ENCODE measurements around the gene TMEM37.

Gene TMEM37

GRCh38 chr2:119434664-119435063 lies 3.0 kb downstream of the TMEM37 start:
- peaks cover 6% of the 10 kb centered on the region for H3K36me3 ChIP-seq (ENCODE audit: insufficient read depth, insufficient read length, low read length)
- H3K9me3 ChIP-seq (ENCODE audit: insufficient read depth, low read length): no peaks in the 10 kb centered on the region
- no peak overlapping the region for H3K9ac ChIP-seq (ENCODE audit: insufficient read length, low read depth)
- TF ChIP-seq SUZ12 (IDR thresholded peaks at IDR 0.05; ENCODE audit: extremely low read depth, insufficient read depth, insufficient read length) (no peak), ZNF274 (IDR thresholded peaks at IDR 0.05; ENCODE audit: low read depth, low read length) (no peak), YY1 (IDR thresholded peaks at IDR 0.05; ENCODE audit: insufficient read depth, insufficient read length) (no peak)
- H3K4me1 ChIP-seq (ENCODE audit: insufficient read depth, insufficient read length): peaks cover 20% of the 10 kb centered on the region
- peaks cover 5% of the 10 kb centered on the region for H3K27me3 ChIP-seq (ENCODE audit: insufficient read depth, insufficient read length)
- DNase-seq (ENCODE audit: low read depth, low spot score): no peak
- H3K4me3 ChIP-seq (ENCODE audit: insufficient read length, low read depth): no peak overlapping the region

- Histone ChIP-seq H3K9ac (ENCODE audit: insufficient read length, low read depth) (no peak overlapping the region), H3K4me3 (ENCODE audit: insufficient read length, low read depth) (no peak overlapping the region), H3K9me3 (ENCODE audit: insufficient read depth, low read length) (no peaks in the 10 kb centered on the region), H3K4me1 (ENCODE audit: insufficient read depth, insufficient read length) (peaks cover 20% of the 10 kb centered on the region), H3K27me3 (ENCODE audit: insufficient read depth, insufficient read length) (peaks cover 5% of the 10 kb centered on the region), H3K36me3 (ENCODE audit: insufficient read depth, insufficient read length, low read length) (peaks cover 6% of the 10 kb centered on the region)
- no peak for TF ChIP-seq ZNF274 (IDR thresholded peaks at IDR 0.05; ENCODE audit: low read depth, low read length)
- no peak for TF ChIP-seq YY1 (IDR thresholded peaks at IDR 0.05; ENCODE audit: insufficient read depth, insufficient read length)
- TF ChIP-seq SUZ12 (IDR thresholded peaks at IDR 0.05; ENCODE audit: extremely low read depth, insufficient read depth, insufficient read length): no peak
- DNase-seq (ENCODE audit: low read depth, low spot score): no peak
Measured at GRCh38 chr2:119435081-119435952, 3.7 kb downstream of the TMEM37 start.

DNA sequence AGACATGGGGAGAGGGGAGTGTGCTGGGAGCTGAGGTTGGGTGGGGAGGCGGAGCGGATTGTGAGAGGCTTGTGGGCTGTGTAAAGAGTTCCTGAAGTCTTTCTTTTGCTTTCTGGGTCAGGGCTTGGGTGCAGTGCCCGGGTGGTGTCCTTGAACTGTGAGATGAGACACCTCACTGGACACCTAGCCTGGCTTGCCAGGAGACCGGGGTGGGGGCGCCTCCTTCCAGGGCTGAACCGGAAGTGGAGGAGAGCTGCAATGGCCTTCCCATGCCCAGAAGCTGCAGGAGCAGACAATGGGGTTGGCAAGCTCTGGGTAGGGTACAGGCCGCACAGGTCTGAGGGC lies 4.3 kb downstream of the TMEM37 start:
- Histone ChIP-seq H3K36me3 (ENCODE audit: insufficient read depth, insufficient read length, low read length) (peaks cover 6% of the 10 kb centered on the region), H3K27me3 (ENCODE audit: insufficient read depth, insufficient read length) (peaks cover 5% of the 10 kb centered on the region), H3K9me3 (ENCODE audit: insufficient read depth, low read length) (no peaks in the 10 kb centered on the region), H3K9ac (ENCODE audit: insufficient read length, low read depth) (no peak overlapping the region), H3K4me3 (ENCODE audit: insufficient read length, low read depth) (no peak overlapping the region), H3K4me1 (ENCODE audit: insufficient read depth, insufficient read length) (peaks cover 19% of the 10 kb centered on the region)
- TF ChIP-seq SUZ12 (IDR thresholded peaks at IDR 0.05; ENCODE audit: extremely low read depth, insufficient read depth, insufficient read length) (no peak), YY1 (IDR thresholded peaks at IDR 0.05; ENCODE audit: insufficient read depth, insufficient read length) (no peak), ZNF274 (IDR thresholded peaks at IDR 0.05; ENCODE audit: low read depth, low read length) (no peak)
- DNase-seq (ENCODE audit: low read depth, low spot score): no peak

DNA sequence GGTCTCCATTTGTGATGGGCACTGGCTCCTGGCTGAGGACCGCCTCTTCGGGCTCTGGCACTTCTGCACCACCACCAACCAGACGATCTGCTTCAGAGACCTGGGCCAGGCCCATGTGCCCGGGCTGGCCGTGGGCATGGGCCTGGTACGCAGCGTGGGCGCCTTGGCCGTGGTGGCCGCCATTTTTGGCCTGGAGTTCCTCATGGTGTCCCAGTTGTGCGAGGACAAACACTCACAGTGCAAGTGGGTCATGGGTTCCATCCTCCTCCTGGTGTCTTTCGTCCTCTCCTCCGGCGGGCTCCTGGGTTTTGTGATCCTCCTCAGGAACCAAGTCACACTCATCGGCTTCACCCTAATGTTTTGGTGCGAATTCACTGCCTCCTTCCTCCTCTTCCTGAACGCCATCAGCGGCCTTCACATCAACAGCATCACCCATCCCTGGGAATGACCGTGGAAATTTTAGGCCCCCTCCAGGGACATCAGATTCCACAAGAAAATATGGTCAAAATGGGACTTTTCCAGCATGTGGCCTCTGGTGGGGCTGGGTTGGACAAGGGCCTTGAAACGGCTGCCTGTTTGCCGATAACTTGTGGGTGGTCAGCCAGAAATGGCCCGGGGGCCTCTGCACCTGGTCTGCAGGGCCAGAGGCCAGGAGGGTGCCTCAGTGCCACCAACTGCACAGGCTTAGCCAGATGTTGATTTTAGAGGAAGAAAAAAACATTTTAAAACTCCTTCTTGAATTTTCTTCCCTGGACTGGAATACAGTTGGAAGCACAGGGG lies 5.5 kb downstream of the TMEM37 start:
- peaks cover 19% of the 10 kb centered on the region for H3K4me1 ChIP-seq (ENCODE audit: insufficient read depth, insufficient read length)
- peaks cover 6% of the 10 kb centered on the region for H3K36me3 ChIP-seq (ENCODE audit: insufficient read depth, insufficient read length, low read length)
- no peak for TF ChIP-seq SUZ12 (IDR thresholded peaks at IDR 0.05; ENCODE audit: extremely low read depth, insufficient read depth, insufficient read length)
- TF ChIP-seq YY1 (IDR thresholded peaks at IDR 0.05; ENCODE audit: insufficient read depth, insufficient read length): no peak
- no peak for TF ChIP-seq ZNF274 (IDR thresholded peaks at IDR 0.05; ENCODE audit: low read depth, low read length)
- no peak overlapping the region for H3K9ac ChIP-seq (ENCODE audit: insufficient read length, low read depth)
- no peak overlapping the region for H3K4me3 ChIP-seq (ENCODE audit: insufficient read length, low read depth)
- peaks cover 4% of the 10 kb centered on the region for H3K27me3 ChIP-seq (ENCODE audit: insufficient read depth, insufficient read length)
- H3K9me3 ChIP-seq (ENCODE audit: insufficient read depth, low read length): no peaks in the 10 kb centered on the region
- DNase-seq (ENCODE audit: low read depth, low spot score): no peak

DNA sequence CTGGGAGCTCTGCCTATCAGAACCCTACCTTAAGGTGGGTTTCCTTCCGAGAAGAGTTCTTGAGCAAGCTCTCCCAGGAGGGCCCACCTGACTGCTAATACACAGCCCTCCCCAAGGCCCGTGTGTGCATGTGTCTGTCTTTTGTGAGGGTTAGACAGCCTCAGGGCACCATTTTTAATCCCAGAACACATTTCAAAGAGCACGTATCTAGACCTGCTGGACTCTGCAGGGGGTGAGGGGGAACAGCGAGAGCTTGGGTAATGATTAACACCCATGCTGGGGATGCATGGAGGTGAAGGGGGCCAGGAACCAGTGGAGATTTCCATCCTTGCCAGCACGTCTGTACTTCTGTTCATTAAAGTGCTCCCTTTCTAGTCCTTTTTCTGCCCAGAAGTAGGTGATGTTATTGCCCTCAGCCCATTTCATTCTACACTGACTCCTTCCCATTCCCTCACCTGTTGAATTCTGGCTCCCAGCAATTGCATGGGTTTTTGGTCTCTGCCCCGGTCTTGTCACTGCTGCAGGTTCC lies 6.5 kb downstream of the TMEM37 start:
- Histone ChIP-seq H3K9ac (ENCODE audit: insufficient read length, low read depth) (no peak overlapping the region), H3K9me3 (ENCODE audit: insufficient read depth, low read length) (no peaks in the 10 kb centered on the region), H3K4me3 (ENCODE audit: insufficient read length, low read depth) (no peak overlapping the region), H3K27me3 (ENCODE audit: insufficient read depth, insufficient read length) (no peaks in the 10 kb centered on the region), H3K4me1 (ENCODE audit: insufficient read depth, insufficient read length) (peaks cover 15% of the 10 kb centered on the region), H3K36me3 (ENCODE audit: insufficient read depth, insufficient read length, low read length) (peaks cover 6% of the 10 kb centered on the region)
- TF ChIP-seq ZNF274 (IDR thresholded peaks at IDR 0.05; ENCODE audit: low read depth, low read length): no peak
- TF ChIP-seq YY1 (IDR thresholded peaks at IDR 0.05; ENCODE audit: insufficient read depth, insufficient read length): no peak
- TF ChIP-seq SUZ12 (IDR thresholded peaks at IDR 0.05; ENCODE audit: extremely low read depth, insufficient read depth, insufficient read length): no peak
- no peak for DNase-seq (ENCODE audit: low read depth, low spot score)

DNA sequence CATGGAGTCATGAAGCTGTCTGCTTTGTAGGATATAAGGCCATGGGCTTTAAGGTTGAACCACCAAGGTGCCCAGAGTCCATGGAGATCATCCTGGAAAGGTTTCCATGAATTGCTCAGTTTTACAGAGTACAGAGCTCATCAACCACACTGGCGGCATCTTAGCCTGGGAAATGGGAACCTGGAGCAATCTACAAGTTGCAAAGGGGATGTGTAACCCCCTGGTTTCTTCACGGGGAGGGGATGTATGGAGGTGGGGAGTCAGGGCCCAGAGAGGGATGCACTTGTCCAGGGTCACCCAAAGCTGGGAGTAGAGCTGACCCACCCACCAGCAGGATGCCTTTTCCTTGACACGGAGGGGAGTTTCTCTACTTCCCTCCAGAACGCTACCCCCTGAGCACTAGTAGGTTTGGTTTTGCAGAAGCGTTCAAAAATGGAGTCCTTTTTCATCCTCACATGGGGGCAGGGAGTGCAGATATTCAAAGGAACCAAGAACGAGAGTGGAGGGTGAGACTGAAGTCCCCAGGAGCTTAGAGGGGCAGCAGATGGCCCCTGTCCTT lies 7.2 kb downstream of the TMEM37 start:
- TF ChIP-seq SUZ12 (IDR thresholded peaks at IDR 0.05; ENCODE audit: extremely low read depth, insufficient read depth, insufficient read length) (no peak), YY1 (IDR thresholded peaks at IDR 0.05; ENCODE audit: insufficient read depth, insufficient read length) (no peak), ZNF274 (IDR thresholded peaks at IDR 0.05; ENCODE audit: low read depth, low read length) (no peak)
- Histone ChIP-seq H3K4me1 (ENCODE audit: insufficient read depth, insufficient read length) (peaks cover 15% of the 10 kb centered on the region), H3K4me3 (ENCODE audit: insufficient read length, low read depth) (no peak overlapping the region), H3K27me3 (ENCODE audit: insufficient read depth, insufficient read length) (no peaks in the 10 kb centered on the region), H3K9me3 (ENCODE audit: insufficient read depth, low read length) (no peaks in the 10 kb centered on the region), H3K36me3 (ENCODE audit: insufficient read depth, insufficient read length, low read length) (peaks cover 6% of the 10 kb centered on the region), H3K9ac (ENCODE audit: insufficient read length, low read depth) (no peak overlapping the region)
- no peak for DNase-seq (ENCODE audit: low read depth, low spot score)
